ENCODE data around the gene PCSK1. TPM values are rescaled to one million over a fixed set of nuclear protein-coding genes. Genes with fewer than 3 reads are reported as not detected.

Gene PCSK1
- total and polyA plus RNA-seq, 2 of the 8 experiments (the other 6 are each of a cell fraction or from before 2014, with no cell fraction given) = 1.3 to 3.2 TPM

GRCh38 chr5:96350678-96351077, 82.4 kb downstream of the PCSK1 start:
- H3K27ac ChIP-seq (ENCODE audit: low read depth, low read length) = no peak overlapping the region
- no peak overlapping the region for H2BK20ac ChIP-seq (ENCODE audit: low read length)
- H4K91ac ChIP-seq (replicated peaks; ENCODE audit: insufficient read length, low read length) = no peak overlapping the region
- no peaks in the 10 kb centered on the region; the same call in 1 of the 2 replicates for H3K23me2 ChIP-seq (ENCODE audit: low read depth, low read length)
- H3K4me3 ChIP-seq (ENCODE audit: extremely low read depth in 1 of 4, insufficient read depth in 2 of 4, low read depth in 3 of 4, low read length in 4 of 4) = no peak overlapping the region
- no peaks in the 10 kb centered on the region for H4K20me1 ChIP-seq (replicated peaks in 1 of 2; ENCODE audit: control insufficient read depth in 1 of 2, insufficient read depth in 2 of 2, low read length in 2 of 2)
- no peaks in the 10 kb centered on the region for H3K4me1 ChIP-seq (replicated peaks in 1 of 4; ENCODE audit: control insufficient read depth in 3 of 4, insufficient read depth in 4 of 4, low read length in 3 of 4)
- ChIA-PET CTCF (ENCODE audit: partially characterized antibody) (interaction anchor here (0.6 to 3.6 kb wide), 4 partner anchors 14 to 388 kb away, joined by 3 to 19 read pairs (median 6); no protein-coding TSS in a partner anchor), POLR2A (ENCODE audit: partially characterized antibody) (no interaction called here)
- no peaks in the 10 kb centered on the region for H3K79me2 ChIP-seq (ENCODE audit: control insufficient read depth in 1 of 2, insufficient read depth in 2 of 2, low read length in 2 of 2)
- H2BK15ac ChIP-seq (ENCODE audit: low read length) = no peak overlapping the region
- no peak overlapping the region for H2BK12ac ChIP-seq (ENCODE audit: low read depth, low read length)
- H4K8ac ChIP-seq (ENCODE audit: extremely low read depth, insufficient read depth, low read length) = no peak overlapping the region
- no peaks in the 10 kb centered on the region for H3K79me1 ChIP-seq (ENCODE audit: low read depth, low read length)
- TF ChIP-seq CHD1 (IDR thresholded peaks at IDR 0.05; ENCODE audit: low read depth, low read length) = no peak
- TF ChIP-seq, protein P1, sequence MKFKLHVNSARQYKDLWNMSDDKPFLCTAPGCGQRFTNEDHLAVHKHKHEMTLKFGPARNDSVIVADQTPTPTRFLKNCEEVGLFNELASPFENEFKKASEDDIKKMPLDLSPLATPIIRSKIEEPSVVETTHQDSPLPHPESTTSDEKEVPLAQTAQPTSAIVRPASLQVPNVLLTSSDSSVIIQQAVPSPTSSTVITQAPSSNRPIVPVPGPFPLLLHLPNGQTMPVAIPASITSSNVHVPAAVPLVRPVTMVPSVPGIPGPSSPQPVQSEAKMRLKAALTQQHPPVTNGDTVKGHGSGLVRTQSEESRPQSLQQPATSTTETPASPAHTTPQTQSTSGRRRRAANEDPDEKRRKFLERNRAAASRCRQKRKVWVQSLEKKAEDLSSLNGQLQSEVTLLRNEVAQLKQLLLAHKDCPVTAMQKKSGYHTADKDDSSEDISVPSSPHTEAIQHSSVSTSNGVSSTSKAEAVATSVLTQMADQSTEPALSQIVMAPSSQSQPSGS (IDR thresholded peaks at IDR 0.05; ENCODE audit: low read length) = no peak
- TF ChIP-seq EZH2 (IDR thresholded peaks at IDR 0.05; ENCODE audit: low read depth, low read length, severe bottlenecking) = no peak
- TF ChIP-seq SRF (IDR thresholded peaks at IDR 0.05; ENCODE audit: low read depth, low read length) = no peak
- no peak for TF ChIP-seq MAFK (IDR thresholded peaks at IDR 0.05; ENCODE audit: low read depth, low read length)
- TF ChIP-seq JUN (IDR thresholded peaks at IDR 0.05; ENCODE audit: low read depth, low read length) = no peak
- no peak for TF ChIP-seq RAD21 (IDR thresholded peaks at IDR 0.05 in 1 of 2, conservative IDR thresholded peaks at IDR 0.05 in 1 of 2; ENCODE audit: low read depth in 2 of 2, low read length in 2 of 2)
- 97% methylated on average over 2 of the region's 2 CpGs; no CpG with 5 or more reads in 1 of the 2 experiments for WGBS, 2 experiments (ENCODE audit: extremely low coverage in 1 of 2, insufficient coverage in 1 of 2, insufficient read length in 1 of 2, insufficient replicate concordance in 2 of 2, low coverage in 1 of 2, low lambda C conversion rate in 2 of 2, missing lambda C conversion rate in 1 of 2)
- H2AFZ ChIP-seq (ENCODE audit: low read length) = no peak overlapping the region
- H3K56ac ChIP-seq (replicated peaks; ENCODE audit: insufficient read length, low read depth, low read length) = no peak overlapping the region
- H2BK5ac ChIP-seq (ENCODE audit: low read depth, low read length) = no peak overlapping the region
- H2BK120ac ChIP-seq (replicated peaks; ENCODE audit: low read depth, low read length) = no peak overlapping the region
- H3K23ac ChIP-seq (ENCODE audit: insufficient read length) = no peak overlapping the region
- H3K27me3 ChIP-seq (replicated peaks in 1 of 4; ENCODE audit: control insufficient read depth in 3 of 4, extremely low read depth in 1 of 4, insufficient read depth in 3 of 4, low read length in 3 of 4) = no peaks in the 10 kb centered on the region
- FAIRE-seq (no peak), DNase-seq (ENCODE audit: low read depth in 1 of 2, low spot score in 2 of 2) (no peak)
- H4K5ac ChIP-seq (ENCODE audit: insufficient read length, low read depth, low read length) = no peak overlapping the region
- H3K14ac ChIP-seq (ENCODE audit: insufficient read length) = no peak overlapping the region
- no peaks in the 10 kb centered on the region for H3K36me3 ChIP-seq (ENCODE audit: control insufficient read depth in 2 of 4, insufficient read depth in 4 of 4, low read length in 3 of 4)
- no peak overlapping the region for H3K9ac ChIP-seq (replicated peaks in 1 of 4; ENCODE audit: extremely low read depth in 1 of 4, low read depth in 3 of 4, low read length in 3 of 4)
- H3K18ac ChIP-seq (ENCODE audit: extremely low read depth, low read length) = no peak overlapping the region
- no peak overlapping the region for H2AK5ac ChIP-seq (ENCODE audit: low read depth, low read length)
- H3K4me2 ChIP-seq (ENCODE audit: insufficient read depth in 1 of 2, low read depth in 2 of 2, low read length in 2 of 2) = no peak overlapping the region
- H3K4ac ChIP-seq (replicated peaks; ENCODE audit: insufficient read length, low read depth, low read length) = no peak overlapping the region
- H3K9me3 ChIP-seq (ENCODE audit: insufficient read depth in 2 of 2, low read depth in 1 of 2, low read length in 1 of 2) = no peaks in the 10 kb centered on the region

Data from H1 (cell line).